ENCODE data around the gene ZBTB7A. TPM values are rescaled to one million over a fixed set of nuclear protein-coding genes. Genes with fewer than 3 reads are reported as not detected.

ZBTB7A gene
- total RNA-seq, 1 experiment from 2014 or later: 27.9 TPM

GRCh38 chr19:4042064-4042730, 24.5 kb downstream of the ZBTB7A start:
- Mint-ChIP-seq H3K36me3 (peaks cover 5% of the 10 kb centered on the region), H3K4me1 (peaks cover 9% of the 10 kb centered on the region; the same call in 1 of the 2 replicates), H3K27me3 (ENCODE audit: low read depth) (no peaks in the 10 kb centered on the region; the same call in 1 of the 2 replicates), H3K27ac (no peak overlapping the region), H3K4me3 (no peak overlapping the region), H3K9me3 (no peaks in the 10 kb centered on the region)
- TF ChIP-seq FOXJ3 (CRISPR knock-in tag; IDR thresholded peaks at IDR 0.05; ENCODE audit: borderline replicate concordance) (no peak), ZBTB43 (CRISPR knock-in tag; IDR thresholded peaks at IDR 0.05) (0 out of 2 replicates have a peak, but pooled peaks have one; percentile 28)
- DNase-seq (ENCODE audit: low spot score) (no peak), ATAC-seq (no peak; the same call in 1 of the 2 replicates)
- ChIA-PET POLR2A (no interaction called here), CTCF (interaction anchor here (1.6 kb wide), 1 partner anchor 98 kb away, joined by 7 read pairs; no protein-coding TSS in a partner anchor)

GRCh38 chr19:4038661-4039423, 27.9 kb downstream of the ZBTB7A start:
- DNase-seq (ENCODE audit: low spot score) (no peak), ATAC-seq (no peak)
- Mint-ChIP-seq H3K27me3 (ENCODE audit: low read depth) (no peaks in the 10 kb centered on the region; the same call in 1 of the 2 replicates), H3K36me3 (peaks cover 6% of the 10 kb centered on the region), H3K27ac (no peak overlapping the region), H3K4me3 (no peak overlapping the region), H3K4me1 (0 out of 2 replicates have a peak, but pooled peaks cover 3% of the 10 kb centered on the region), H3K9me3 (no peaks in the 10 kb centered on the region)
- ChIA-PET CTCF (no interaction called here), POLR2A (no interaction called here)
- no peak for TF ChIP-seq ESRRA (CRISPR knock-in tag; IDR thresholded peaks at IDR 0.05; ENCODE audit: borderline replicate concordance)
- TF ChIP-seq ATF1 (CRISPR knock-in tag; IDR thresholded peaks at IDR 0.05): no peak
- no peak for TF ChIP-seq HMGXB4 (CRISPR knock-in tag; IDR thresholded peaks at IDR 0.05)
- TF ChIP-seq JAZF1 (CRISPR knock-in tag; IDR thresholded peaks at IDR 0.05): no peak
- TF ChIP-seq ZNF317 (CRISPR knock-in tag; IDR thresholded peaks at IDR 0.05; ENCODE audit: borderline replicate concordance, low read depth): no peak
- TF ChIP-seq EMX1 (CRISPR knock-in tag; IDR thresholded peaks at IDR 0.05): no peak
- no peak for TF ChIP-seq CDX4 (CRISPR knock-in tag; IDR thresholded peaks at IDR 0.05; ENCODE audit: borderline replicate concordance)
- no peak for TF ChIP-seq FOXK1 (CRISPR knock-in tag; IDR thresholded peaks at IDR 0.05)
- no peak for TF ChIP-seq AFF4 (CRISPR knock-in tag; IDR thresholded peaks at IDR 0.05; ENCODE audit: borderline replicate concordance)
- TF ChIP-seq ZNF219 (CRISPR knock-in tag; IDR thresholded peaks at IDR 0.05; ENCODE audit: borderline replicate concordance): no peak
- TF ChIP-seq ETV6 (CRISPR knock-in tag; IDR thresholded peaks at IDR 0.05): no peak
- no peak for TF ChIP-seq ERG (CRISPR knock-in tag; IDR thresholded peaks at IDR 0.05)
- no peak for TF ChIP-seq ZNF671 (CRISPR knock-in tag; IDR thresholded peaks at IDR 0.05)
- TF ChIP-seq SP1 (CRISPR knock-in tag; conservative IDR thresholded peaks at IDR 0.05): no peak
